Measurements from ENCODE around the gene MTX2.

MTX2 gene

DNA sequence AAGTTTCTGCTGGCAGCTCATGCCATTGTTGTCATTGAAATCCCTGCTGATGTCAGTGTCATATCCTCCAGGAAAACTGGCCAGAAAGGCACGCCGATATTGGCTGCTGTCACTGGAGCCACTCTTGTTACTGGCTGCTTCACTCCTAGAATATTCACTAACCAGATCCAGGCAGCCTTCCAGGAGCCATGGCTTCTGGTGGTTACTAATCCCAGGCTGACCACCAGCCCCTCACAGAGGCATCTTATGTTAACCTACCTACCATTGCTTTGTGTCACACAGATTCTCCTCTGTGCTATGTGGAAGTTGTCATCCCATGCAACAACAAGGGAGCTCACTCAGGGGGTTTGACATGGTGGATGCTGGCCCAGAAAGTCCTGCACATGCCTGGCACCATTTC is 27.0 kb upstream of the MTX2 start:
- ChIA-PET CTCF (no interaction called here), POLR2A (no interaction called here)
- no peak for DNase-seq (ENCODE audit: extremely low spot score)

DNA sequence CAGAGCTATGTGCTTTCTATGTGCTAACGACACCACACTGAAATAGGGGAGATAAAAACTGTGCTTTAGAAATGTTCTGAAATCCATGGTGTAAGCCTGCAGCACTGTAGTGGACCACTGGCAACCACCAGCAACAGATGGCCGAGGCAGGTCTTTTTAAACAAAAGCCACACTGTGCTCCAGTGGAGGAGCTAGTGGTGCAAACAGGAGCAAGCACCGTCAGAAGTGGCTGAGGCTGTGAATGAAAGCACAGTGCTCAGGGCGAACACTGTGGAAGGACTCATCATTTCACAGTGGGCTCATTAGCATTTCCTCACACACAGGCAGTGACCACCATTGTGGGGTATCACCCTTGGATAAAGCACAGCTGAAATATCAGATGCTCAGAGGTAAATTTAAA is 22.9 kb upstream of the MTX2 start:
- ChIA-PET CTCF (interaction anchor here (1.2 kb wide), 1 partner anchor 209 kb away, joined by 3 read pairs; no protein-coding TSS in a partner anchor), POLR2A (no interaction called here)
- no peak for DNase-seq (ENCODE audit: extremely low spot score)
- no peak for TF ChIP-seq SUZ12 (IDR thresholded peaks at IDR 0.05)
- TF ChIP-seq CTBP1 (IDR thresholded peaks at IDR 0.05; ENCODE audit: borderline replicate concordance) = no peak
- TF ChIP-seq ZNF384 (IDR thresholded peaks at IDR 0.05) = no peak
- TF ChIP-seq FOXM1 (IDR thresholded peaks at IDR 0.05; ENCODE audit: borderline replicate concordance) = no peak
- no peak for TF ChIP-seq ELF4 (IDR thresholded peaks at IDR 0.05)
- TF ChIP-seq HDGF (IDR thresholded peaks at IDR 0.05; ENCODE audit: borderline replicate concordance) = no peak
- no peak for TF ChIP-seq SP1 (IDR thresholded peaks at IDR 0.05)
- TF ChIP-seq TARDBP (IDR thresholded peaks at IDR 0.05) = no peak

More for the DNA sequence above, 27.0 kb upstream of the MTX2 start:
- TF ChIP-seq FOXA1 (IDR thresholded peaks at IDR 0.05) (no peak), LEF1 (IDR thresholded peaks at IDR 0.05; ENCODE audit: borderline replicate concordance) (no peak), ARNT (IDR thresholded peaks at IDR 0.05) (no peak), SP1 (IDR thresholded peaks at IDR 0.05) (no peak), L3MBTL2 (conservative IDR thresholded peaks at IDR 0.05) (no peak), FOXK2 (IDR thresholded peaks at IDR 0.05) (no peak), NFRKB (IDR thresholded peaks at IDR 0.05) (no peak), FOXM1 (IDR thresholded peaks at IDR 0.05; ENCODE audit: borderline replicate concordance) (no peak), CTBP1 (IDR thresholded peaks at IDR 0.05; ENCODE audit: borderline replicate concordance) (no peak), HDGF (IDR thresholded peaks at IDR 0.05; ENCODE audit: borderline replicate concordance) (no peak), TARDBP (IDR thresholded peaks at IDR 0.05) (no peak), BHLHE40 (IDR thresholded peaks at IDR 0.05; ENCODE audit: borderline replicate concordance) (no peak), ELF4 (IDR thresholded peaks at IDR 0.05) (no peak), ZNF384 (IDR thresholded peaks at IDR 0.05) (no peak), SUZ12 (IDR thresholded peaks at IDR 0.05) (no peak)
- TF ChIP-seq, protein P1, sequence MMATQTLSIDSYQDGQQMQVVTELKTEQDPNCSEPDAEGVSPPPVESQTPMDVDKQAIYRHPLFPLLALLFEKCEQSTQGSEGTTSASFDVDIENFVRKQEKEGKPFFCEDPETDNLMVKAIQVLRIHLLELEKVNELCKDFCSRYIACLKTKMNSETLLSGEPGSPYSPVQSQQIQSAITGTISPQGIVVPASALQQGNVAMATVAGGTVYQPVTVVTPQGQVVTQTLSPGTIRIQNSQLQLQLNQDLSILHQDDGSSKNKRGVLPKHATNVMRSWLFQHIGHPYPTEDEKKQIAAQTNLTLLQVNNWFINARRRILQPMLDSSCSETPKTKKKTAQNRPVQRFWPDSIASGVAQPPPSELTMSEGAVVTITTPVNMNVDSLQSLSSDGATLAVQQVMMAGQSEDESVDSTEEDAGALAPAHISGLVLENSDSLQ (IDR thresholded peaks at IDR 0.05) = no peak

DNA sequence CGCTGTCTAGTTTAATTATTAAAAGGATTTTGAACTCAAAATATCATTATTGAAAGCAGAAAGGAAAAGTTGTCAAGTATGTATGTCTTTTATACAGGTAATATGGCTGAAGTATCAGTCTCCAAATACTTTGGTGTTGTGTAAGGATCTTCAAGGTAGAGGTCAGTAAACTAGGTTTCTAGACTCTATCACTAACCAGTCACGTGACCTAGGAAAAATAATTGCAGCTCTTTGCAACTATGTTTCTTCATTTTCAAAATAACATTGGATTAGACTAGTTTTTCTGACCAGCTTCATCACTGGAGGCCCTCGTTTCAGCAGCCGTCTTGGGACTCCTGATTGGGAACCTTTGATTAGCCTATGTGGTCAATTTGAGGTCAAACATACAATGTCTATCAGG is 21.4 kb upstream of the MTX2 start:
- POLR2A ChIA-PET = no interaction called here

DNA sequence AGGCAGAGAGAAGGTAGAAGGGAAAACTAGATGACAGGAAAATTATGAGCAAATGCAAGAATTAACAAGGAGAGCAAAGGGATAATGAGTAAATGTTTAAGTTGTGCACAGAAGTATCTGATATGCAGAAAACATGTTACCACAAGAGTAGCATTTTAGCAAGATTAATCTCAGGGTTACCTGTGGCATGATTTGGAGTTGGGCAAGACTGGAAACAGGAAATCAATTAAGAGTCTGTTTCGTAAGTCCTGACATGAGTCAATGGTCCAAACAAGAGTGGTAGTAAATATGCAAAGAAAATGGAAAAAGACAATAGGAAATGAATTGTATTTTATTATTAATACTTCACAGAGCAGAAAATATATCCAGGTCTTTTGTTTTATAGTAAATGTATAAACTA is 17.3 kb upstream of the MTX2 start:
- ChIA-PET POLR2A (no interaction called here), CTCF (no interaction called here)
- DNase-seq (ENCODE audit: extremely low spot score) = no peak
- no peak for TF ChIP-seq L3MBTL2 (conservative IDR thresholded peaks at IDR 0.05)
- TF ChIP-seq LEF1 (IDR thresholded peaks at IDR 0.05; ENCODE audit: borderline replicate concordance) = no peak
- no peak for TF ChIP-seq FOXM1 (IDR thresholded peaks at IDR 0.05; ENCODE audit: borderline replicate concordance)
- TF ChIP-seq, protein P1 (IDR thresholded peaks at IDR 0.05) = no peak
- no peak for TF ChIP-seq SUZ12 (IDR thresholded peaks at IDR 0.05)
- TF ChIP-seq TARDBP (IDR thresholded peaks at IDR 0.05) = no peak
- TF ChIP-seq NFRKB (IDR thresholded peaks at IDR 0.05) = no peak
- no peak for TF ChIP-seq ZNF384 (IDR thresholded peaks at IDR 0.05)
- TF ChIP-seq SP1 (IDR thresholded peaks at IDR 0.05) = no peak
- no peak for TF ChIP-seq BHLHE40 (IDR thresholded peaks at IDR 0.05; ENCODE audit: borderline replicate concordance)
- TF ChIP-seq FOXK2 (IDR thresholded peaks at IDR 0.05) = no peak
- TF ChIP-seq HDGF (IDR thresholded peaks at IDR 0.05; ENCODE audit: borderline replicate concordance) = no peak
- TF ChIP-seq ELF4 (IDR thresholded peaks at IDR 0.05) = no peak
- TF ChIP-seq CTBP1 (IDR thresholded peaks at IDR 0.05; ENCODE audit: borderline replicate concordance) = no peak
- no peak for TF ChIP-seq ARNT (IDR thresholded peaks at IDR 0.05)
- TF ChIP-seq FOXA1 (IDR thresholded peaks at IDR 0.05) = no peak

More for the DNA sequence above, 21.4 kb upstream of the MTX2 start:
- TF ChIP-seq BHLHE40 (IDR thresholded peaks at IDR 0.05; ENCODE audit: borderline replicate concordance) = no peak
- TF ChIP-seq ZNF384 (IDR thresholded peaks at IDR 0.05) = no peak
- TF ChIP-seq ELF4 (IDR thresholded peaks at IDR 0.05) = no peak
- no peak for TF ChIP-seq FOXK2 (IDR thresholded peaks at IDR 0.05)
- no peak for TF ChIP-seq FOXM1 (IDR thresholded peaks at IDR 0.05; ENCODE audit: borderline replicate concordance)
- TF ChIP-seq LEF1 (IDR thresholded peaks at IDR 0.05; ENCODE audit: borderline replicate concordance) = no peak
- TF ChIP-seq L3MBTL2 (conservative IDR thresholded peaks at IDR 0.05) = no peak
- TF ChIP-seq, protein P1 (IDR thresholded peaks at IDR 0.05) = no peak
- TF ChIP-seq FOXA1 (IDR thresholded peaks at IDR 0.05) = no peak
- no peak for TF ChIP-seq TARDBP (IDR thresholded peaks at IDR 0.05)
- DNase-seq (ENCODE audit: extremely low spot score) = no peak
- CTCF ChIA-PET = no interaction called here

DNA sequence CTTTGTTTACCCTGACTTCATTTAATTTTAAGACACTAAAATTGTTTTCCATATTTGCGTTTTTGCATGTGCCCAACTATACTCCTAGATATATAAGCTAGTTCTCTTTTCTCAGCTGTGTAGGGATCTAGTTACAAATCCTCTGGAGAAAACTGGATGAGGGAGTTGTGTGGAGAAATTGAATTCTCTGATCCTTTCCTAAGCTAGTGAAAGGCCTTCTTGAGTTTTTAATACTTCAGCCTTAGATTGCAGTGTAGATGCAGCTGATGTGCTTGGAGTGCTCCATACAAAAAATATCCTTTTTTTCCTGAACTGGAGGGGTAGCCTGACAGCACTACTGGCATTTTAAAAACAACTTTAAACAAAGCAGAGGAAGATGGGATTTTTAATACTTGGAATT is 8.6 kb upstream of the MTX2 start:
- POLR2A ChIA-PET = interaction anchor here (1.4 kb wide), 1 partner anchor 8 kb away, joined by 5 read pairs; the partner anchor contains the start of gene MTX2
- no peak for TF ChIP-seq HDGF (IDR thresholded peaks at IDR 0.05; ENCODE audit: borderline replicate concordance)
- TF ChIP-seq CTBP1 (IDR thresholded peaks at IDR 0.05; ENCODE audit: borderline replicate concordance) = no peak
- no peak for TF ChIP-seq FOXM1 (IDR thresholded peaks at IDR 0.05; ENCODE audit: borderline replicate concordance)
- no peak for TF ChIP-seq FOXK2 (IDR thresholded peaks at IDR 0.05)
- no peak for TF ChIP-seq LEF1 (IDR thresholded peaks at IDR 0.05; ENCODE audit: borderline replicate concordance)
- TF ChIP-seq L3MBTL2 (conservative IDR thresholded peaks at IDR 0.05) = no peak
- TF ChIP-seq SP1 (IDR thresholded peaks at IDR 0.05) = no peak
- CTCF ChIA-PET = no interaction called here
- no peak for DNase-seq (ENCODE audit: extremely low spot score)

DNA sequence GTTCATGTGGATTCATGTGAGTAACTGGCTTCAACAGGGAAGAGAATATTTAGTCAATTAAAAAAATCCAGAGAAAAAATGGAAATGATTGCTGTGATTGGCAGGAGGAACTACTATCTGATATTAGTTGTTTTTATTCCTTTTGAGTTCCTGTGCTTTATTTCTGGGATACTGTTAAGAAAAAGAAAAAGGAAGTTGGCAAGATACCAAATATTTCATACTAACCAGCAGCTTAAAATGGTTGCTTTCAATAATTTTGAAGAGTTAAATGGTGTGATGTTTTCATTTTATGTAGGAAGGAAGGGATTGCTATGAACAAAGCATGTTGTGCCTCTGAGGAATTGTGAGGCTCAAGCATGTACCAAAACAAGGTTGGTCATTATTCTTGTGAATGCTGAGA is 8.1 kb upstream of the MTX2 start:
- ChIA-PET POLR2A (interaction anchor here (1.4 kb wide), 1 partner anchor 8 kb away, joined by 5 read pairs; the partner anchor contains the start of gene MTX2), CTCF (no interaction called here)
- TF ChIP-seq ZNF384 (IDR thresholded peaks at IDR 0.05) = no peak
- TF ChIP-seq CTBP1 (IDR thresholded peaks at IDR 0.05; ENCODE audit: borderline replicate concordance) = no peak
- no peak for TF ChIP-seq ARNT (IDR thresholded peaks at IDR 0.05)
- TF ChIP-seq FOXA1 (IDR thresholded peaks at IDR 0.05) = no peak
- TF ChIP-seq FOXK2 (IDR thresholded peaks at IDR 0.05) = no peak
- TF ChIP-seq BHLHE40 (IDR thresholded peaks at IDR 0.05; ENCODE audit: borderline replicate concordance) = no peak
- TF ChIP-seq L3MBTL2 (conservative IDR thresholded peaks at IDR 0.05) = no peak
- no peak for TF ChIP-seq FOXM1 (IDR thresholded peaks at IDR 0.05; ENCODE audit: borderline replicate concordance)
- no peak for TF ChIP-seq ELF4 (IDR thresholded peaks at IDR 0.05)
- no peak for TF ChIP-seq LEF1 (IDR thresholded peaks at IDR 0.05; ENCODE audit: borderline replicate concordance)
- TF ChIP-seq, protein P1 (IDR thresholded peaks at IDR 0.05) = no peak
- TF ChIP-seq SUZ12 (IDR thresholded peaks at IDR 0.05) = no peak
- no peak for TF ChIP-seq HDGF (IDR thresholded peaks at IDR 0.05; ENCODE audit: borderline replicate concordance)
- TF ChIP-seq SP1 (IDR thresholded peaks at IDR 0.05) = no peak
- no peak for TF ChIP-seq NFRKB (IDR thresholded peaks at IDR 0.05)
- no peak for TF ChIP-seq TARDBP (IDR thresholded peaks at IDR 0.05)
- DNase-seq (ENCODE audit: extremely low spot score) = no peak
